Common myeloid progenitor, CD34-positive (primary cell): ENCODE data around the gene GBX1.

Experiments used
- CTCF ChIA-PET: fragments of 350-600 bp; sonication (Branson Sonifier 250); formaldehyde crosslinking; loops from one replicate; lab custom pipeline; 2021; ENCODE audit warnings: antibody characterized with exemption; lab: Charles Lee
- POLR2A ChIA-PET: fragments of 350-600 bp; sonication (Branson Sonifier 250); formaldehyde crosslinking; loops from one replicate; lab custom pipeline; 2021; ENCODE audit warnings: antibody characterized with exemption; lab: Charles Lee
- DNase-seq, 3 donors: peaks; one replicate each; pipeline versions ENCODE4 v3.0.0 to v3.0.0-alpha.2; 2013
- H3K27ac ChIP-seq, 2 experiments: 1 replicate in 1 of 2; 2 replicates in 1 of 2; pipeline ENCODE4 v1.7.0; 2013; ENCODE audit warnings: inconsistent platforms in 2 of 2, low read length in 2 of 2, mild to moderate bottlenecking in 2 of 2, low read depth in 1 of 2, moderate library complexity in 1 of 2; ENCODE audit not compliant: severe bottlenecking in 2 of 2, insufficient read depth in 1 of 2, poor library complexity in 1 of 2
- H3K27me3 ChIP-seq, 5 experiments: replicated peaks in 2 of 5; 1 replicate in 3 of 5; 2 replicates in 2 of 5; pipeline versions ENCODE4 v1.6.1 to v1.7.0; 2013; ENCODE audit warnings: low read length in 4 of 5, mild to moderate bottlenecking in 2 of 5, moderate library complexity in 2 of 5, inconsistent platforms in 1 of 5; ENCODE audit not compliant: insufficient read depth in 5 of 5, control insufficient read depth in 4 of 5
- H3K36me3 ChIP-seq, 4 experiments: 1 replicate in 2 of 4; 2 replicates in 2 of 4; pipeline versions ENCODE4 v1.6.1 to v1.7.0; 2013; ENCODE audit warnings: low read length in 3 of 4, control low read depth in 1 of 4, mild to moderate bottlenecking in 1 of 4; ENCODE audit not compliant: control insufficient read depth in 4 of 4, insufficient read depth in 4 of 4
- H3K4me1 ChIP-seq, 4 experiments: 1 replicate in 3 of 4; 2 replicates in 1 of 4; pipeline versions ENCODE4 v1.6.1 to v1.7.1; 2013; ENCODE audit warnings: low read length in 3 of 4, mild to moderate bottlenecking in 3 of 4, control low read depth in 1 of 4, inconsistent platforms in 1 of 4, moderate library complexity in 1 of 4; ENCODE audit not compliant: control insufficient read depth in 4 of 4, insufficient read depth in 4 of 4; ENCODE audit errors: control extremely low read depth in 1 of 4
- H3K4me3 ChIP-seq, 7 experiments: 1 replicate in 4 of 7; 2 replicates in 3 of 7; pipeline versions ENCODE4 v1.5.1 to v1.7.0; 2013; ENCODE audit warnings: mild to moderate bottlenecking in 7 of 7, low read length in 6 of 7, moderate library complexity in 6 of 7, inconsistent platforms in 2 of 7, low read depth in 2 of 7, control low read depth in 1 of 7; ENCODE audit not compliant: insufficient read depth in 4 of 7, control insufficient read depth in 1 of 7; ENCODE audit errors: extremely low read depth in 1 of 7
- H3K9me3 ChIP-seq, 5 experiments: 1 replicate in 4 of 5; 2 replicates in 1 of 5; pipeline versions ENCODE4 v1.6.1 to v1.7.1; 2013; ENCODE audit warnings: low read length in 4 of 5, mild to moderate bottlenecking in 2 of 5, inconsistent platforms in 1 of 5, low read depth in 1 of 5, moderate library complexity in 1 of 5; ENCODE audit not compliant: control insufficient read depth in 4 of 5, insufficient read depth in 2 of 5; ENCODE audit errors: control extremely low read depth in 1 of 5
- WGBS: methylation state at CpG from one replicate; pipeline ENCODE4 v1.1.5; 2013; ENCODE audit not compliant: insufficient coverage; 5-methylcytosine and 5-hydroxymethylcytosine counted together

Gene GBX1

GRCh38 chr7:151141311-151141854, 26.1 kb downstream of the GBX1 start:
- Histone ChIP-seq H3K4me1 (peaks cover 0 to 2% (median under 1%) of the 10 kb centered on the region in 4 experiments), H3K4me3 (no peak overlapping the region), H3K27ac (no peak overlapping the region), H3K27me3 (no peaks in the 10 kb centered on the region), H3K36me3 (peaks cover 4 to 56% (median 27%) of the 10 kb centered on the region in 4 experiments), H3K9me3 (no peaks in the 10 kb centered on the region)
- CTCF ChIA-PET: interaction anchor here (0.9 to 2.9 kb wide), 6 partner anchors 10 to 105 kb away, joined by 3 to 9 read pairs (median 3); no protein-coding TSS in a partner anchor
- POLR2A ChIA-PET: no interaction called here
- 100% methylated on average over 4 of the region's 9 CpGs for WGBS
- no peak for DNase-seq

GRCh38 chr7:151140826-151141225, 26.7 kb downstream of the GBX1 start:
- Histone ChIP-seq H3K4me1 (peaks cover 0 to 2% (median under 1%) of the 10 kb centered on the region in 4 experiments), H3K9me3 (no peaks in the 10 kb centered on the region), H3K27ac (no peak overlapping the region), H3K36me3 (peaks cover 4 to 62% (median 29%) of the 10 kb centered on the region in 4 experiments), H3K27me3 (no peaks in the 10 kb centered on the region), H3K4me3 (no peak overlapping the region)
- CTCF ChIA-PET: interaction anchor here (1.0 to 1.5 kb wide), 3 partner anchors 10 to 105 kb away, joined by 3 to 5 read pairs (median 3); no protein-coding TSS in a partner anchor
- POLR2A ChIA-PET: no interaction called here
- WGBS: 99% methylated on average over 7 of the region's 7 CpGs
- DNase-seq: no peak

- peaks cover 4 to 67% (median 36%) of the 10 kb centered on the region in 4 experiments for H3K36me3 ChIP-seq
- H3K27ac ChIP-seq: no peak overlapping the region
- H3K9me3 ChIP-seq: no peaks in the 10 kb centered on the region
- no peak overlapping the region for H3K4me3 ChIP-seq
- POLR2A ChIA-PET: no interaction called here
- DNase-seq: no peak
- peaks cover 0 to 2% (median under 1%) of the 10 kb centered on the region in 4 experiments for H3K4me1 ChIP-seq
- CTCF ChIA-PET: interaction anchor here (1.3 to 2.4 kb wide), 6 partner anchors 8 to 104 kb away, joined by 3 to 11 read pairs (median 5); no protein-coding TSS in a partner anchor
- WGBS: 100% methylated on average over 3 of the region's 9 CpGs
- no peaks in the 10 kb centered on the region for H3K27me3 ChIP-seq
Observed at GRCh38 chr7:151139791-151140190, 27.7 kb downstream of the GBX1 start.

- 96% methylated on average over 13 of the region's 18 CpGs for WGBS
- Histone ChIP-seq H3K9me3 (no peaks in the 10 kb centered on the region), H3K36me3 (peaks cover 4 to 71% (median 39%) of the 10 kb centered on the region in 4 experiments), H3K4me3 (no peak overlapping the region), H3K4me1 (peaks cover 0 to 2% (median under 1%) of the 10 kb centered on the region in 4 experiments), H3K27me3 (no peaks in the 10 kb centered on the region), H3K27ac (no peak overlapping the region)
- ChIA-PET POLR2A (no interaction called here), CTCF (interaction anchor here (1.3 to 2.4 kb wide), 9 partner anchors 9 to 104 kb away, joined by 3 to 11 read pairs (median 4); no protein-coding TSS in a partner anchor)
- no peak for DNase-seq
Observed at GRCh38 chr7:151139071-151139790, 28.3 kb downstream of the GBX1 start.

- H3K4me1 ChIP-seq: peaks cover 0 to 2% (median under 1%) of the 10 kb centered on the region in 4 experiments
- no peaks in the 10 kb centered on the region for H3K9me3 ChIP-seq
- CTCF ChIA-PET: interaction anchor here (1.1 to 2.4 kb wide), 9 partner anchors 9 to 105 kb away, joined by 3 to 11 read pairs (median 5); no protein-coding TSS in a partner anchor
- no peak overlapping the region for H3K27ac ChIP-seq
- POLR2A ChIA-PET: no interaction called here
- DNase-seq: no peak
- no peaks in the 10 kb centered on the region for H3K27me3 ChIP-seq
- no peak overlapping the region for H3K4me3 ChIP-seq
- H3K36me3 ChIP-seq: peaks cover 4 to 65% (median 38%) of the 10 kb centered on the region in 4 experiments
- WGBS: 98% methylated on average over 25 of the region's 30 CpGs
Observed at GRCh38 chr7:151138153-151138851, 29.2 kb downstream of the GBX1 start.

- CTCF ChIA-PET: interaction anchor here (1.1 to 2.0 kb wide), 7 partner anchors 10 to 37 kb away, joined by 3 to 8 read pairs (median 4); no protein-coding TSS in a partner anchor
- DNase-seq: no peak
Observed at GRCh38 chr7:151137791-151138152, 29.7 kb downstream of the GBX1 start.

More at GRCh38 chr7:151137791-151138152, 29.7 kb downstream of the GBX1 start:
- WGBS: 97% methylated on average over 11 of the region's 11 CpGs
- POLR2A ChIA-PET: no interaction called here
- Histone ChIP-seq H3K4me3 (no peak overlapping the region), H3K9me3 (no peaks in the 10 kb centered on the region), H3K36me3 (peaks cover 4 to 64% (median 39%) of the 10 kb centered on the region in 4 experiments), H3K4me1 (peaks cover 0 to 2% (median 0%) of the 10 kb centered on the region in 4 experiments), H3K27me3 (no peaks in the 10 kb centered on the region), H3K27ac (no peak overlapping the region)
